Measurements from ENCODE around the gene POTEF.
"Not testable (repeated sequence)": the region's sequence is repeated elsewhere in the genome, so short reads cannot be mapped to it uniquely, and the experiment has no call there.

Gene POTEF

DNA sequence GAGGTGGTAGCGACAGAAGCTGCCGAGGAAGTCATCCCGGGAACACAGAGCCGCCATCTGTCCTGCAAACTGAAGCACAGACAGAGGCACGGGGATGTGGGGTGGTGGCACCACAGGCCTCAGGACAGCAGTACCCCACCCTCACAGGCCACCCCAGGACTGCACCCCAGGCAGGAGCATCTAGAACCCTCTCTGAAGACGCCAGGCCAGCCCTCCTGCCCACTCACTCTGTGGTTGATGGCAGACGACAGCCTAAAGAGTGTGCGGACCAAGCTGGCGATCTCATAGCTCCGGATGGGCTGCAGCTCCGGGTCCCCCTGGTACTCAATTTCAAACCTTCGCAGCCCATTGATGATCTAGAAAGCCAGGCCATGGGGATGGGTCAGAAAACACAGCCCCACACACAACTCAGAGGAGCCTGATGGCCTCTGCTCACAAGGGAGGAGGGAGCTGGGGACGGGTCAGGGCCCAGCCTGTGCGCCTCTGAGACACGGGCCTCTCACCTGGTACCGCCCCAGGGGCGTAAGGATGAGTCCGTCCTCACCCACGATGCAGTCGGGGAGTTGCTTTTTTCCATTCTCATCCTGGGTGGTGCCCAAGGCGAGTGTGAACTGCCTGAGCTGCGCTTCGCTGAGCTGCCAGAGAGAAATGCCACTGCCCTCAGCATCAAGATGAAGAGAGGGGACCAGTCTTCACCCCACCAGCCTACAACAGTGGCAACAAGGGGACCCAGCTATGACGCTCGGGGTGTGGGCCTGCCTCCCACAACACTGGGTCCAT lies 24.0 kb upstream of the POTEF start:
- DNase-seq: no peak

DNA sequence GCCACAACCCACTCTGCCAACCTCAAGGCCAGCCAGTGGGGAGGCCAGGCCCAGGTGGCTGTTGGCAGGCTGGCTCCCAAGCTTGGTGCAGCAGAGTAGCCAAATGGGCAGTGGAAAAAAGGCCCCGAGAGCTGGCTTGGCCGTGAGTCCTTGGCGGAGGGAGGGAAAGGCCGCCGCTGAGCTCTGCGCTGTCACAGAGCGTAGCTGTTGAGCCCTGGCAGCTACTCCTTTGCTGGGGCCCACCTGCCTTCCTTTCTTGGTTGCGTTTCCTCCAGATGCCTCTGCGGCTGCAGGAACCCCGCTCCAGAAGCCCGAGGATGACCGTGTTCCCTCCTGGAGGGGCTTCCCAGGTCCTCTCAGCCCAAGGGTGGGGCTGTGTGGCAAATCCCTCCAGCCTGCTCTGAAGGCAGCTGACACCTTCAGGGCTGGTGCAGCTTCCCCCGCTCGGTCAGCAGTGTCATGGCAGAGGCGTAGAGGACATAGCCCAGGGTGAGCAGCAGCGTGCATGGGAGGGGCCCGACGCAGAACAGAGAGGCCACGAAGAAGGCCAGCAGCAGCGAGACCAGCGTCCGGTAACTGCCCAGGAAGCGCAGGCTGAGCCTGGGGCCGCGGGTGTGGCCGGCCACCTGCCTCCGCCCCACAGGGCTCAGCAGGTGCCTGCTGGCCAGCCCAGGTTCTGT lies 23.3 kb upstream of the POTEF start:
- not testable (repeated sequence) for DNase-seq

DNA sequence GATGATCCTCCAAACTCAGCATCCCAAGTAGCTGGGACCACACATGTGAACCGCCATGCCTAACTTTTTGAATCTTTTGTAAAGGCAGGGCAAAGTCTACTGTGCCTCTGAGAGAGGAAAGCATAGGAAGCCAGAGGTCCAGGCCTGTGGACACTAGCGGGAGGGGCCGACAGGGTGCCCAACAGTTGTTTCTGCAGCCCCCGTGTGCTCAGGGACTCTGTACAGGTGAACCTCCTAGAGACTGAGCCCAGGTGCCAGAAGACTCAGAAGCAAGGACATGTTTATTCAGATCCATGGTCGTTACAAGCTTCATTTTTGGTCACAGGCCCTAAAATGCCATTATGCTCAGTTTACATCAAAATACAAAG lies 22.1 kb upstream of the POTEF start:
- not testable (repeated sequence) for DNase-seq

DNA sequence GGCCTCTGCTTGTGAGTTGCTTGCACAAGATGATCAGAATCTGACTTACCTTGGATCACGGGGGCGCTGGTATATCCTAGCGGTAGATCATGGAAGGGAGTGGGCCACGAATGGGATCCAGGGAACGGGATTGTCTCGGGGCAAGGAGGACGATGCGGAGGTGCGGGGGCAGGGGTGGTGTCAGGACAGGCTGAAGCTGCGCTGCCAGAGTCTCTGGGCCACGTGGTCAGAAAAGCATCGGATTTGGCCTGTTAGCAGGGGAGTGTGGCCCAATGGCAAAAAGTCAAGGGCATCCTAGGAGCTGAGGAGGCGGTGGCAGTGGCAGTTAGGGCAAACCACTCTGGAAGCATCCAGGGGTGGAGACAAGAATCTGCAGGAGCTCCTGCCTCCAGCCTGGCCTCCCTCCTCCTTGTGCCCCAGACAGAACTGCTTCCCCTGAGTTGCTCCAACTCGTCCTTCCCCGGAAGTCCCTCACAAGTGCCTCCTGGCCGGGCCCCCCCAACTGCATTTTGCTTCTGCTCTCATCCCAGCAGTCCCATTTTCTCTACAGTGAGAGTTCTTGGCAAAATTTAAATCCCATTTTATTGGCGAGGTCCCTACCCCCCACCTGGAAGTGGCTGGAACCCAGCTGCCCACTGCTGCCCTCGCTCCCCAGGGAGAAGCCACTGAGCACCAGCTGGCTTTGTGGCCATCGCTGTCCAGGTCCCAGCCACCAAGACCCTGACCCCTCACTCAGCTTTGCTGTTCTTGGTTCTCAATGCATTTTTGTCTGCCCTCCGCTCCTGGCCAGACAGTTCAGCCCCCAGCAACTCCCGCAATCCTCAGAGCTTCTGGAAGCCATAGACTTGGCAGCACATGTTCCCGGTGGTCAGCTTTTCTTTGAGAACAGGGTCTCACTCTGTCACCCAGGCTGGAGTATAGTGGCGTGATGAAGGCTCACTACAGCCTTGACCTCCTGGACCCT lies 21.4 kb upstream of the POTEF start:
- DNase-seq: no peak

DNA sequence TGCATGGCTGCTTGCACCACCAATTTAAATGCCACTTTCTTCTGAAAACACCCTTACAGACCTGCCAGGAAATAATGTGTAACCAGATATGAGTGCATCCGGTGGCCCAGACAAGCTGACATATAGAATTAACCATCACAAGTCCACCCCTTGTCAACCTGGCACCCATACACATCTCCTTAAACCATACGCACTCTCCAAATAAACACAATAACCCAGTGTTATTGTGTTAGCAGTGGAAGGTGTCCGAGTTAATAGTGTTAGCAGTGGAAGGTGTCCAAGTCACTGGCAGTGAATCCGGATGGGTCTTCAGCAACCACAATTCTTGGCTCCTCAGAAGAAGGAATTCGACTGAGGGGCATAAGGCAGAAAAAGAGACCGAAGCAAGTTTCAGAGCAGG lies 19.5 kb upstream of the POTEF start:
- DNase-seq: not testable (repeated sequence)

DNA sequence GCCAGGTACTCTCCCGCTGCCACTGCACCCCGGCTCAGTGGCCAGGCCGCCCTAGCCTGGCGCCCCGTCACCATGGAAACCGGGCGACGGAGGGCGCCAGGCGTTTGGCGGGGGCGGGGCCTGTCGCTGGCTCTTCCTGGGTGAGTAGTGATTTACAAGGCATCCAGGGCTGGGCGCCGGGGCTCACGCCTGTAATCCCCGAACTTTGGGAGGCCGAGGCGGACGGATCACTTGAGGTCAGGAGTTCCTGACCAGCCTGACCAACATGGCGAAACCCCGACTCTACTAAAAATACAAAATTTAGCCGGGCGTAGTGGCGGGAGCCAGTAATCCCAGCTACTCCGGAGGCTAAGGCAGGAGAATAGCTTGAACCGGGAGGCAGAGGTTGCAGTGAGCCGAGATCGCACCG lies 16.0 kb upstream of the POTEF start, which contains the start of gene CCDC74B:
TSS of gene CCDC74B (minus strand) at position 107 of the 409 bp plus-strand sequence. CDS start 116 bp downstream, outside the sequence.
- DNase-seq: peak; percentile 73

DNA sequence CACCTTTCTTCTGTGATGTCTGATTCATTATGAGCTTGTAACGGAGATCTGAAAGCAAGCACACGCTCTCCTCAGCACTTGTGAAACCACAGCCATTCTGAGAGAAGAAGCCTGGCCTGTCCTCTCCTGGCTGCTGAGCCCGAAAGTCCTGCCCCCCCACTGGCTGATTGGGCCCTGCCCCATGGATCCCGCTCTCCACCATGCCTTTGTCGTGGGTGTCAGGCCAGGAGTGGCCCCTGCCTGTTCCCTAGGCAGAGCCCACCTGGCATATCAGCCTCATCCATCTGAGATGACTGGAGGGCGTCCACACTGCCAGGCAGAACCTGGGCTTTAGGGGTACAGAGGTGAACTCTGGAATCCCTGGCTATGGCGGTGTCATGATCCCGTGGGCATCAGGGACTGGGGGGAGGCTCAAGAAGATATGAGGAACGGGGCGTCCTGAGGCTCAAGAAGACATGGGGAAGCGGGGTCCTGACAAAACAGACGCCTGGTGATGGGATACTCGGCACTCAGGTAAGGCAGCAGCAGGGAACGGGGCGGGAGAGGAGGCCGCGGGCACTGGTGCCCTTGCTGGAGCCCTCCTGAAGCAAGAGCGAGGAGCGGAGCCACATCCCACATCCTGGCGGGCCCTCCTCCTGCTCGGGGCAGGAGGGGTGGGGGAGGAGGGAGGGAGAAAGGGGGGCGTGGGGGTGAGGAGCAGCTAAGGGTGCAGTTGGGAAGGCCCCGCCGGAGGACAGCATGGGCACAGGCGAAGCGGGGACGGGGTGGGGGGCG lies 14.4 kb upstream of the POTEF start:
- peak; percentile 62 for DNase-seq

DNA sequence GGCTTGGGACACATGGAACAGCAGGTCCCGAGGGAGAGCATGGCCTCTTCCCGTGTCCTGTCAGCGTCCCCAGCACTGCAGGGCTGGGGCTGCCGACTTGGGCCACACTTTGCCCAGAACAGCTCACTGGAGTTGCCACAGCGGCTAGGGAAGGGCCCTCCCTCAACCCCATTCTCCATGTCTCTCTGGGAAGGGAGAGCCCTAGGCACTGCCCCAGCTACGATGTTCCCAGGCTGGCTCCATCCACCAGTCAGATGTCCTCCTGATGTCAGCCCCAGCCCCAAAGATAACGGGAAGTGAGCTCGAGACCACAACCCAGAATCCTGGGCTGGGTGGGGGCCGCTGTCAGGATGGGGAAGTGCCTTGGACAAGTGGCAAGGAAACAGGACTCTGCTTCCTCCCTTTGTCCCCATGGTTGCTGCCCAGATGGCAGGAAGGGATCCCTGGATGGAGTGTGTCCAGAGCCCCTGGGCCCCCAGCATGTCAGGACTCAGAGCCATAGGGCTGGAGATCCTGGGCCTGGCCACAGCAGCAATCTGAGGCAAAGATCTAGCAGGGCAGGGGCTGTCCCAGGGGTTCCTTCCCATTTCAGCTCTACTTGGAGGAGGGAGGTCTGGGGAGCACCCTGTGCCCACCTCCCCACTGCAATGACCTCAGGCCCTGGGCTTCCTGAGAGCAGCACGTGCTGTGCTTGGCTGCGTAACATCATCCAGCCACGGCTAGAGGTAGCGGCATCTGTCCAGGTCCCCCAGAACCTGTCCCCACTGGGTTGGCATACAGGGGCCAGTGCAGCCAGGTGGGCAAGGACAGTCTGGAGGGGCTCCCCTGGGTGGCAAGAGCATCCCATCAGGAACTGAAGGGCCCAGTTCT lies 13.6 kb upstream of the POTEF start:
- DNase-seq: peak; percentile 29

DNA sequence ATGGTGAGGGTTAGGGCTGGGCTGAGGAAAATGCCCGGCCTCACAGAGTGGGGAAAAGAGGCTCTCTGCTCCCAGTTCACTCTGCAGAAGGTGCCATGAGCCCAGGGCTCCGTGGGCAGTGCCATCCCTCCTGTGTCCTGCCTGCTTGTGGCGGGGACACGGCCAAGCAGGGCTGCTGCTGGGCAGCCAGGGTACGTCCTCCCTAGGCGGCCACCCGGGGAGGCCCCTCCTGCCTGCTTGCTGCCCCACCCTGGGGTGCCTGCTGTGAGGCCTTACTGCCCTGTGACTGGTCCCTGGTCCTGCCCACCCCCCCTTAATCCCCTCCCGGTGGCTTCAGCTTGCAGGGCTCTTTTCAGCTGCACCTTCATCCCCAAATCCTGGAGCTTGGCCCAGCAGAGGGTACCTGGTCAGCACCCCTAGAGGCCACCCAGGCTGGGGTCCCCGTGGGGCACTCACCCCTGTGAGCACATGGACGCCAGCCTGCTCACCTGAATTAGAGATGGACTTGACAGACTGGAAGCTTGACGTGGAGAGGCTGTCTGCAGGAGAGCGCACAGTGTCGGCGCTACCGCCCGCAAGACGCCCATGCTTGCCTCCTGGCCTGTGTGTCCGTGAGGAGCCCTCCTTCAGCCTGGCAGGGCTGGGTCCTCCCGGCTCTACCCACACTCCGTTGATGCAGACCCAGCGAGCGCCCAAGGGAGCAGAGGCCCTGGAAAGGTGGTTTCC lies 12.8 kb upstream of the POTEF start:
- peak; percentile 40 for DNase-seq

DNA sequence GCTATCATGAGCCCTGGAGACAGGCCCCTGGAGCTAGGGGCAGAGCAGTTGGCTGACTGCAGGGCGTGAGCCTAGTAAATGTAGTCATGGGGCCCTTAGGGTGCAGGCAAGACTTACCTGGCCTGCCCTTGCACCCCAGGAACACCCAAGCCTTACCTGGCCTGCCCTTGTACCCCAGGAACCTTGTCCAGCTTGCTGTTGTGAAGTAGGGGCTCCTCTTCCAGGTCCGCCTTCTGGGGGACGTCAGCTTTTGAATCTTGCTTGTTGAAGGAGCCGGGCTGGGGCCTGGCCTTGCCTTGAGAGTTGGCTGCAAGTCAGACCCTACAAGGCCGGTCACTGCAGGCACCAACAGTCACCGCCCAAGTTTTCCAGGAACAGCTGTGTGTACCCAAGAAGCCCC lies 12.0 kb upstream of the POTEF start:
- peak; percentile 12 for DNase-seq

DNA sequence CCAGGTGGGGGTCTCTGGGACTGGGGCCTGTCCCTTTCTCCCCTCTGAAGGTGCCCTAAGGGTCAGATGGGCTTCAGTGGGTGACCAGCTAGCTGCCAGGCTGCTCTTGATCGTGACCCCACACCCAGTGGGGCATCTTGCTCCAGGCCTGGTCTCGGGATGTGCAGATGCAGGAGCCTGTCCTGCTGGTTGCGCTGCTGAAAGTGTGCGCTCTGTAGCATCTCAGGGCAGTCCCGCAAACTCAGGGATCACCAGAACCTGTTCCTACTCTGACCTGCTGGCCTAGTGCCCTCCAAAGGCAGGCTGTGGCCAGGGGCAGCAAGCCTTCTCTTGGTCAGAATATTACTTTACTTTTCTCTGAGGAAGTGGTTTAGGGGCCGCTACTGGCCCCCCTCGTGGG lies 11.5 kb upstream of the POTEF start:
- peak; percentile 1 for DNase-seq

DNA sequence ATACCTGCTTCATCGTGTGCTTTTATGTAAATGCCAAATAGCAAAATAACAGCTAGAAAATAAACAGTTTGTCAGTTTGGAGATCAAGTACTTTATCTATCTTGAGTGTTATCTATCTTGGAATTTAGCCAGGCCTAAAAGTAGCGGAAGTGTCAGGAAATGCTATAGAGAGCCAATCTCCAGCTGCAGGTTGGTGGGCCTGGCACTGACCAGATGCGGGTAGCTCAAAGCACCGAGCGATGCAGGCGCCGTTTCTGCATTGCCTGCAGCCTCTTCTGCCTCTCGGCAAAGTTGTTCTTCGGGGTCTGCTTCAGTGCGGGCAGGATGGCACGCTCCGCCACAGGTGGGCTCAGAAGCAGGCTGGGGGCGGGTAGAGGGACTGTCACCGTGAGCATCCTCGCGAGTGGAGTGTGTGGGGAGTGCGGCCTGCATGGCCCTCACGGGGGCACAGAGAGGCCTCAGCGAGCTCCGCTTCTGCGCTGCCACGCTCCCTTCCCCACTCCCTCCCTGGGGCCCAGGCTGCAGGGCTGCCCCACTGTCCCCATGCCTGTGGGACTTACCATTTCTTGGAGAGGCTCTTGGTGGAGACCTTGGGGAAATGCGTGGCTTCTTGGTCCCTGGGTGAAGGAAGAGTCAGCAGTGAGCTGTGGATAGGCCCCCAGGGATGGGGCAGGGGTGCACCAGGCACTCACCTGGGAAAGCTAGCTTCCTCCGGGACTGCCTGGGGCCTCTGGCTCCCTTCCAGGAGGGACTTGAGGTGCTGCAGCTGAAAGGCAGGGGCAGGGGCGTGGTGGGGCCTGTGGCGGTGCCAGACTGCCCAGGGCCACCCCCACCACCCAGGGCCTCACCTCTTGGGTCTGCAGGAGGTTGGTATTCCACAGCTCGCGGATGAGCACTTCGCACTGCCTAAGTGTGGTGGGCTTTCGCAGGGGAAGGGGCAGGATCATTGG lies 10.6 kb upstream of the POTEF start:
- DNase-seq: peak; percentile 32

DNA sequence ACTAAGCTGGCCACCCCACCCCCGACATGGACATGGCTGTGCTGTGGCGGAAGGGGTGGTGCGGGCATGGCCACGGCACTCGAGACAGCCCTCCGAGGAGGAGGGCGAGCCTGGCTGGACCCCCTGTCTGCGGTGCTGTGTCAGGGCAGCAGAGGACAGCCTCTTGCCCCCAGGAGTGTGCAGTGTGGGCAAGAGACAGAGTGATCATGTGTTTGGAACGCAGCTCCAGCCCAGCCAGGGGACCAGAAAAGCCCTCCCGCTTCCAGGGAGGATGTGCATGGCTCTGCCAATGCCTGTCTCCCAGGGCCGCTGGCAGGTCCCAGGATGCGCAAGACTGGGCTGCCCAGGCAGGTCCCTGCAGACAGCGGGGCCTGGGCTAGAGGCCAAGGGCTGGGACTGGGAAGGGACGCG lies 9.8 kb upstream of the POTEF start:
- peak; percentile 37 for DNase-seq

DNA sequence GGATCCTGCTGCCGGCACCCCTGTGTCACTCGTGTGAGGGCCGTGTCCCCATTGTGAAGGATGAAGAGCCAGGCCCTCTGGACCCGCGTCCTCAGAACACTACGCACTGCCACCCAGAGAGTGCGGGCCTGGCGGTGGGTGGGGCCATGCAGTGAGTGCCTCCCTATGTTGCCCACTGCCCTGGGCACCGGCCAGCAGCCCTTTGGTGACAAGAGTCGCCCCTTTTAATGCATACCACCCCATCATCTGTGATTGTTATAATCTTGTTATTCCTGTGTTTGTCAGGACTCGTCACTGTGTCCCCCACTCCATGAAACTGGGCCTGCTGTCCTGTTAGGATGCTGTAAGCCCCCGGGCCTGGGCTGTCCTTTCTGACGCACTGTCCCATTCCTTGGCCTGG lies 9.3 kb upstream of the POTEF start:
- peak; percentile 22 for DNase-seq

DNA sequence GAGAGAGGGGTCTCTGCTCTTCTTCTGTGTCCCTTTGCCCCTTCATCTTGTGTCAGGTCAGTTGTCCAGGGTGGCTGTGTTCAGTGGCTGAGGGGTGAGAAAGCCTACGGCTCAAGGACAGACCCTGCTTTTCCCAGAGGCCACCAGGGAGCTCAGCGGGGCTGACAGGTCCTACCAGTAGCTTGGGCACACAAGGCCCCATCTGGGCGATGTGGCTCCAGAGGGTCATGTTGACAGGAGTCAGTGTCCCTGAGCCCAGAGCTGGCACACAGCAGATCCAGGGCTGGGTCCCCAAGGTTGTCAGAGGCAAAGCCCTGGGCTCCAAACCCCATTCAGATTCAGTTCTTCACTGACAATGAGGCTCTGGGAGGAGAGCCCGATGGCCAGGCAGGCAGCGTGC lies 8.1 kb upstream of the POTEF start:
- DNase-seq: peak; percentile 39

DNA sequence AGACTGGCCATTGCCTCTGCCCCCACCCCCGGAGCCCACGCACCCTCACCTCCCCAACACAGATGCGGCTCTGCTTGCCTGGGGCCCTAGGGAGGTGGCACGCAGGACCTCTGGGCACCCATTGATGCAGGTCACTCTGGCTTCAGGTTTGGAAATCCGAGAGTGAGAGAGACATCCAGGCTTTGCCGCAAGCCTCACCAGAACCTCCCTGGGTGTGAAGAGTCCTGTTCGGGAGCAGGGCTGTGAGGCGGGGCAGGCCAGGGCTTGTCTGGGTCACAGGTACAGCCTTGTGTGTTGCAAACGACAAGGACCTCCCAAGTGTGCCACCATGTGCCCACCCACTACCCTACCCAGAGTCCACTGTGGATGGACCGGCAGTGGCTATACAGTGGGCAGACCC lies 7.5 kb upstream of the POTEF start:
- peak; percentile 37 for DNase-seq

DNA sequence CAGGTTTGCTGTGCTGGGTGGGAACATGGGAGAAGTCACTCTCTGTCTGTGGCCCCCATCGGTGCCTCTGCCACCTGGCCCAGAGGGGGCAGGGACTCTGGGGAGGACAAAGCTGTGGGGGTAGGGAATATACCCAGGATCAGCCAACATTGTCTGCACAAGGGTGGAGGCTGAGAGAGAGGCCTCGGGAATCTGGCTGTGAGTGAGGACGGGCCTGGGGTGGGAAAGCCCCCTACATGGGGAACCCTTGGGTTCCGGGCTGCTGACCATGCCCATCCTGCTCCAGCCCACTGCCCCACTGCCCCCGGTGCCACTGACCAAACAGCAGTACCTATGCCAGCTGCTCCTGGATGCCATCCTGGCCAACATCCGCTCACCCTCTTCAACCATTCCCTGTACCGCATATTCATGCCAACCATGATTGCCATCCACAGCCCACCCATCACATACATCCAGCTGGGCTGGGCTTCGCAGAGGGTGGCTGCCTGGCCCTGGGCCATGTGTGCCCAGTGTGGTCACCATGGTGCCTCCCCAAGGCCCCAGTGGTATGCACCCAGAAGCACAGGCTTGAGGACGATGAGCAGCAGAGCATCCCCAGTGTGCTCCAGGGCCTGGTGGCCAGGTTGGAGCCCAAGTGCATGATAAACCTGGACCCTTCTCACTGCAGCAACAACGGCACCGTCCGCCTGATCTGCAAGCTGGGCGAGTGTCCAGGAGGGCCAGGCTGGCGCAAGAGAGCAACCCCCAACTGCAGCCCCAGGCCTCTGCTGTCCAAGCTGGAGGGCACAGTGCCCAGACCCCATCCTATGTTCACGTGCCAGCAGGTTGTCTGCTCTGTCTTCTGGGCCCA lies 6.9 kb upstream of the POTEF start:
- peak; percentile 24 for DNase-seq

DNA sequence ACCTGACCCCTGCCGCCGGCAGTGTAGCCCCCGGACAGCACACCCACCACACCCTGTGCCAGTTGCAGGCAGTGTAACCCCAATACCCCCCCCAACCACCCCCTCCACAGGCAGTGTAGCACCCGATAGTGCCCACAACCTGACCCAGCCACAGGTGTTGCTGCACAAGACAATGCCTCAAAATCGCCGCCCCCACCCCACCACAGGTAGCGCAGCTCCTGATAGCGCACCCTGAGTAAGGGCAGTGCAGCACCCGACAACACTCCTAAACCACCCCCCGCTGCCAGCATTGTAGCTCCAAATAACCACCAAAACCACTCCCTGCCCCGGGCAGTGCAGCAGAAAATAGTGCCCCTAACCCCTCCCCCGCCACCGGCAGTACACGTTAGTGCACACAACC lies 558 bp downstream of the POTEF start:
- DNase-seq: peak; percentile 32

Data from islet precursor cell (in vitro differentiated cells).